NCI-H460 (cell line): Measurements from ENCODE around the gene HTR1D. TPM values are rescaled to one million over a fixed set of nuclear protein-coding genes. Genes with fewer than 3 reads are reported as not detected.

Experiments
- DNase-seq: peaks from one replicate; pipeline ENCODE4 v3.0.0-alpha.2; 2016; ENCODE audit warnings: low read depth; ENCODE audit errors: extremely low read depth
- small RNA-seq, 2 experiments: library from RNA; depleted of rRNA; stranded (forward); fragments of <200 nt; gene quantifications; one replicate each; pipeline ENCODE3, GENCODE V24; 2014
- total RNA-seq: library from RNA; depleted of rRNA; stranded (reverse); fragments of >200 nt; shearing (Covaris generic); gene quantifications from 2 replicates; pipeline ENCODE4 v1.2.3, GENCODE V29; 2014; rRNA removed

Gene HTR1D
- total RNA-seq, 1 experiment from 2014 or later: 3.7 TPM

- no peak for DNase-seq
Measured at GRCh38 chr1:23156940-23157339, 60.4 kb downstream of the HTR1D start.

- no peak for DNase-seq
Measured at GRCh38 chr1:23152966-23153684, 64.2 kb downstream of the HTR1D start.

GRCh38 chr1:23150742-23151141, 66.6 kb downstream of the HTR1D start:
- no peak for DNase-seq

- DNase-seq: no peak
Measured at GRCh38 chr1:23150125-23150524, 67.2 kb downstream of the HTR1D start.

GRCh38 chr1:23149114-23149513, 68.2 kb downstream of the HTR1D start:
- no peak for DNase-seq

GRCh38 chr1:23148084-23148483, 69.2 kb downstream of the HTR1D start:
- no peak for DNase-seq

Small RNA genes lying within 50 kb of the gene (small RNA-seq; reads per million reads assigned to genes)
- gene RNU6-135P: 0 reads per million in 2 experiments
- 0 reads per million in 2 experiments for gene RNU6-514P

Other genes with a start within 250 kb of the HTR1D start
- gene LACTBL1, start 244.6 kb downstream of the HTR1D start, total RNA-seq: not detected in 2 replicates
- gene TEX46, start 201.7 kb downstream of the HTR1D start, total RNA-seq: not detected in 2 replicates
- gene KDM1A, start 198.0 kb downstream of the HTR1D start, total RNA-seq: 81.3 and 87.2 TPM in 2 replicates
- 8.8 and 11.7 TPM in 2 replicates for gene LUZP1, start 48.6 kb downstream of the HTR1D start, total RNA-seq
- 115 and 128 TPM in 2 replicates for gene HNRNPR, start 126.8 kb upstream of the HTR1D start, total RNA-seq
- gene ZNF436, start 152.3 kb upstream of the HTR1D start, total RNA-seq: 5.5 and 5.9 TPM in 2 replicates
- gene TCEA3, start 207.2 kb upstream of the HTR1D start, total RNA-seq: 0.20 and 0.27 TPM in 2 replicates